GM23338 (cell line): ENCODE data around the gene SLC20A1. TPM values are rescaled to one million over a fixed set of nuclear protein-coding genes. Genes with fewer than 3 reads are reported as not detected.

Experiments used
- ATAC-seq: fragments of 200-7000 bp; cut with Tn5 transposase; 3 replicates; pipeline ENCODE4 v1.9.1; 2020
- DNase-seq: peaks from one replicate; pipeline ENCODE4 v3.0.0-alpha.2; 2015; ENCODE audit warnings: low spot score
- H2AFZ ChIP-seq: fragments of 200-600 bp; sonication (generic); 2 replicates; pipeline ENCODE4 v1.8.0; 2016; ENCODE audit warnings: antibody characterized with exemption, mild to moderate bottlenecking, moderate library complexity
- H3F3A ChIP-seq: fragments of 200-600 bp; sonication (generic); replicated peaks from 2 replicates; pipeline ENCODE4 v1.8.0; 2017; ENCODE audit warnings: antibody characterized with exemption, mixed run types, low read depth
- H3K27ac ChIP-seq: fragments of 200-600 bp; sonication (generic); 2 replicates; pipeline ENCODE4 v1.6.1; 2016; ENCODE audit warnings: low read depth
- H3K27me3 ChIP-seq: fragments of 200-600 bp; sonication (generic); 2 replicates; pipeline ENCODE4 v1.8.0; 2016; ENCODE audit warnings: mild to moderate bottlenecking, mixed run types, moderate library complexity; ENCODE audit not compliant: insufficient read depth
- H3K36me3 ChIP-seq: fragments of 200-600 bp; sonication (generic); 2 replicates; pipeline ENCODE4 v1.8.0; 2016; ENCODE audit warnings: mild to moderate bottlenecking; ENCODE audit not compliant: insufficient read depth
- H3K4me1 ChIP-seq: fragments of 200-600 bp; sonication (generic); 2 replicates; pipeline ENCODE4 v1.8.0; 2016; ENCODE audit warnings: mild to moderate bottlenecking, moderate library complexity; ENCODE audit not compliant: insufficient read depth
- H3K4me2 ChIP-seq: fragments of 200-600 bp; sonication (generic); 2 replicates; pipeline ENCODE4 v1.7.1; 2017; ENCODE audit warnings: mixed run types
- H3K4me3 ChIP-seq: fragments of 200-600 bp; sonication (generic); 2 replicates; pipeline ENCODE4 v1.6.1; 2016; ENCODE audit warnings: mixed run types
- H3K79me2 ChIP-seq: fragments of 200-600 bp; sonication (generic); replicated peaks from 2 replicates; pipeline ENCODE4 v1.8.0; 2017; ENCODE audit warnings: mild to moderate bottlenecking; ENCODE audit not compliant: insufficient read depth
- H3K9me2 ChIP-seq: fragments of 200-600 bp; sonication (generic); 2 replicates; pipeline ENCODE4 v1.8.0; 2017; ENCODE audit not compliant: insufficient read depth
- H4K20me1 ChIP-seq: fragments of 200-600 bp; sonication (generic); replicated peaks from 2 replicates; pipeline ENCODE4 v1.8.0; 2017; ENCODE audit warnings: mild to moderate bottlenecking; ENCODE audit not compliant: insufficient read depth
- H3K27ac Mint-ChIP-seq: 2 replicates; pipeline ENCODE4 v1.8.0; 2020; ENCODE audit warnings: inconsistent platforms, mild to moderate bottlenecking, moderate library complexity, mixed read lengths
- H3K27me3 Mint-ChIP-seq: 3 replicates; pipeline ENCODE4 v1.8.0; 2022; ENCODE audit warnings: low read depth, mild to moderate bottlenecking, moderate library complexity, mixed read lengths, inconsistent platforms; ENCODE audit not compliant: insufficient read depth, poor library complexity
- H3K36me3 Mint-ChIP-seq: 3 replicates; pipeline ENCODE4 v1.8.0; 2021; ENCODE audit warnings: low read depth, mild to moderate bottlenecking, inconsistent platforms, moderate library complexity, mixed read lengths
- H3K4me1 Mint-ChIP-seq: 3 replicates; pipeline ENCODE4 v1.8.0; 2020; ENCODE audit warnings: mild to moderate bottlenecking, inconsistent platforms, mixed read lengths
- H3K4me3 Mint-ChIP-seq: 3 replicates; pipeline ENCODE4 v1.8.0; 2021; ENCODE audit warnings: moderate library complexity, mild to moderate bottlenecking, inconsistent platforms, mixed read lengths
- H3K9me3 Mint-ChIP-seq: 3 replicates; pipeline ENCODE4 v1.8.0; 2020; ENCODE audit warnings: moderate library complexity, mild to moderate bottlenecking, inconsistent platforms, mixed read lengths
- CREB1 ChIP-seq: fragments of 250-450 bp; sonication (Bioruptor Pico); IDR thresholded peaks from 2 replicates; pipeline ENCODE4 v1.5.0; 2020; ENCODE audit warnings: low read depth, mild to moderate bottlenecking, moderate library complexity
- CTCF ChIP-seq, 2 experiments: fragments of 200-600 bp in 1 of 2; sonication (generic) in 1 of 2; conservative IDR thresholded peaks; 2 replicates each; pipeline versions ENCODE4 v1.5.1 to v1.6.1; 2016 to 2017; ENCODE audit warnings: antibody characterized with exemption in 2 of 2, low read depth in 2 of 2, mild to moderate bottlenecking in 2 of 2, moderate library complexity in 1 of 2
- EZH2 ChIP-seq: fragments of 200-600 bp; sonication (generic); IDR thresholded peaks from one replicate; pipeline ENCODE4 v1.8.0; 2017; ENCODE audit warnings: antibody characterized with exemption, mild to moderate bottlenecking, low read depth; ENCODE audit not compliant: unreplicated experiment
- EZH2phosphoT487 ChIP-seq: fragments of 200-600 bp; sonication (generic); IDR thresholded peaks from one replicate; pipeline ENCODE4 v1.8.1; 2018; ENCODE audit warnings: antibody characterized with exemption; ENCODE audit not compliant: unreplicated experiment
- JUNB ChIP-seq: IDR thresholded peaks from one replicate; pipeline ENCODE4 v1.6.1; 2016; ENCODE audit warnings: antibody characterized with exemption; ENCODE audit not compliant: unreplicated experiment
- NANOG ChIP-seq: IDR thresholded peaks from 2 replicates; pipeline ENCODE4 v1.6.1; 2016; ENCODE audit warnings: antibody characterized with exemption, borderline replicate concordance
- POLR2AphosphoS5 ChIP-seq: IDR thresholded peaks from 2 replicates; pipeline ENCODE4 v1.6.1; 2016; ENCODE audit warnings: antibody characterized with exemption, low read depth
- REST ChIP-seq: IDR thresholded peaks from one replicate; pipeline ENCODE4 v1.6.1; 2018; ENCODE audit warnings: antibody characterized with exemption; ENCODE audit not compliant: unreplicated experiment
- STAT1 ChIP-seq: IDR thresholded peaks from one replicate; pipeline ENCODE4 v1.6.1; 2016; ENCODE audit warnings: antibody characterized with exemption; ENCODE audit not compliant: unreplicated experiment
- ZNF114 ChIP-seq: fragments of 250-450 bp; sonication (Bioruptor Pico); IDR thresholded peaks from 2 replicates; pipeline ENCODE4 v1.5.0; 2020; ENCODE audit warnings: mild to moderate bottlenecking, moderate library complexity
- ZNF331 ChIP-seq: fragments of 250-450 bp; sonication (Bioruptor Pico); IDR thresholded peaks from 2 replicates; pipeline ENCODE4 v1.5.0; 2020; ENCODE audit warnings: low read depth, mild to moderate bottlenecking, moderate library complexity
- polyA plus RNA-seq: library from polyadenylated mRNA; unstranded; fragments of >200 nt; fragmentation: Nextera tagmentation; extraction: Ambion mirVana; gene quantifications from 2 replicates; pipeline ENCODE4 v1.2.1, GENCODE V29; 2016
- total RNA-seq: library from RNA; depleted of rRNA; stranded (reverse); fragments of >200 nt; shearing (Covaris generic); gene quantifications from 2 replicates; pipeline ENCODE4 v1.2.3, GENCODE V29; 2014
- TF ChIP-seq, protein P1 (sequence below): IDR thresholded peaks from 2 replicates; pipeline ENCODE4 v1.6.1; 2016; ENCODE audit warnings: antibody characterized with exemption
- TF ChIP-seq, protein P2 (sequence below): fragments of 250-450 bp; sonication (Bioruptor Pico); IDR thresholded peaks from 2 replicates; pipeline ENCODE4 v1.5.0; 2020; ENCODE audit warnings: mild to moderate bottlenecking, moderate library complexity

The SLC20A1 gene
- total and polyA plus RNA-seq, 2 experiments from 2014 or later: 52.9 to 84.3 TPM

DNA sequence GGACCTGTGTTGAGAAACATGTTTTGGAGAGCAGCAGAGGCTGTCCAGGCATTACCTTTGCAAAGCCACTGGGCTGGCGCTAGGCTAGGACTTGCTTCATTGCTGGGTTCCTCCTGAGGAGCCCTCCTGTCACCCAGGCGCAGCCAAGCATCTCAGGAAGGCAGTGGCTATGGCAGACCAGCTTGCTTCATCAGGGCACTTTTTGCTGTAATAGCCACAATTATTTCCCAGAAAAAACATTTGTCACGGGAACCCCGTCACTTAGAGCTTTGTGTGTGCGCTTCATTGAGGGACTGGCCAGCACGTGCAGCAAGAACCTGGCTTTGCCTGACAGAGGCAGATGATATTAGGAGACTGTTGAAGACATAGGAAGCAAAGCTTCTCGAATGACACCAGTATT lies 36.4 kb downstream of the SLC20A1 start:
- Histone ChIP-seq H3K27me3 (no peaks in the 10 kb centered on the region), H3K4me2 (no peak overlapping the region), H3K79me2 (no peaks in the 10 kb centered on the region), H3K4me1 (no peaks in the 10 kb centered on the region), H3K9me2 (no peaks in the 10 kb centered on the region), H3K4me3 (no peak overlapping the region), H3F3A (no peaks in the 10 kb centered on the region), H3K36me3 (no peaks in the 10 kb centered on the region), H4K20me1 (no peaks in the 10 kb centered on the region), H2AFZ (peak overlapping the region; percentile 72), H3K27ac (no peak overlapping the region)
- Mint-ChIP-seq H3K27ac (no peak overlapping the region), H3K4me1 (no peaks in the 10 kb centered on the region; the same call in 1 of the 3 replicates), H3K27me3 (peaks cover 2% of the 10 kb centered on the region), H3K36me3 (no peaks in the 10 kb centered on the region), H3K9me3 (no peaks in the 10 kb centered on the region), H3K4me3 (no peak overlapping the region)
- TF ChIP-seq NANOG (no peak), EZH2 (no peak), CREB1 (CRISPR knock-in tag) (no peak), REST (no peak), STAT1 (no peak), CTCF (conservative IDR thresholded peaks at IDR 0.05; ENCODE audit: low read depth in 2 of 2) (no peak), EZH2phosphoT487 (no peak), POLR2AphosphoS5 (no peak), JUNB (no peak), ZNF331 (no peak), ZNF114 (CRISPR knock-in tag) (no peak)
- TF ChIP-seq, protein P1, sequence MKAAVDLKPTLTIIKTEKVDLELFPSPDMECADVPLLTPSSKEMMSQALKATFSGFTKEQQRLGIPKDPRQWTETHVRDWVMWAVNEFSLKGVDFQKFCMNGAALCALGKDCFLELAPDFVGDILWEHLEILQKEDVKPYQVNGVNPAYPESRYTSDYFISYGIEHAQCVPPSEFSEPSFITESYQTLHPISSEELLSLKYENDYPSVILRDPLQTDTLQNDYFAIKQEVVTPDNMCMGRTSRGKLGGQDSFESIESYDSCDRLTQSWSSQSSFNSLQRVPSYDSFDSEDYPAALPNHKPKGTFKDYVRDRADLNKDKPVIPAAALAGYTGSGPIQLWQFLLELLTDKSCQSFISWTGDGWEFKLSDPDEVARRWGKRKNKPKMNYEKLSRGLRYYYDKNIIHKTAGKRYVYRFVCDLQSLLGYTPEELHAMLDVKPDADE: no peak
- TF ChIP-seq, protein P2, sequence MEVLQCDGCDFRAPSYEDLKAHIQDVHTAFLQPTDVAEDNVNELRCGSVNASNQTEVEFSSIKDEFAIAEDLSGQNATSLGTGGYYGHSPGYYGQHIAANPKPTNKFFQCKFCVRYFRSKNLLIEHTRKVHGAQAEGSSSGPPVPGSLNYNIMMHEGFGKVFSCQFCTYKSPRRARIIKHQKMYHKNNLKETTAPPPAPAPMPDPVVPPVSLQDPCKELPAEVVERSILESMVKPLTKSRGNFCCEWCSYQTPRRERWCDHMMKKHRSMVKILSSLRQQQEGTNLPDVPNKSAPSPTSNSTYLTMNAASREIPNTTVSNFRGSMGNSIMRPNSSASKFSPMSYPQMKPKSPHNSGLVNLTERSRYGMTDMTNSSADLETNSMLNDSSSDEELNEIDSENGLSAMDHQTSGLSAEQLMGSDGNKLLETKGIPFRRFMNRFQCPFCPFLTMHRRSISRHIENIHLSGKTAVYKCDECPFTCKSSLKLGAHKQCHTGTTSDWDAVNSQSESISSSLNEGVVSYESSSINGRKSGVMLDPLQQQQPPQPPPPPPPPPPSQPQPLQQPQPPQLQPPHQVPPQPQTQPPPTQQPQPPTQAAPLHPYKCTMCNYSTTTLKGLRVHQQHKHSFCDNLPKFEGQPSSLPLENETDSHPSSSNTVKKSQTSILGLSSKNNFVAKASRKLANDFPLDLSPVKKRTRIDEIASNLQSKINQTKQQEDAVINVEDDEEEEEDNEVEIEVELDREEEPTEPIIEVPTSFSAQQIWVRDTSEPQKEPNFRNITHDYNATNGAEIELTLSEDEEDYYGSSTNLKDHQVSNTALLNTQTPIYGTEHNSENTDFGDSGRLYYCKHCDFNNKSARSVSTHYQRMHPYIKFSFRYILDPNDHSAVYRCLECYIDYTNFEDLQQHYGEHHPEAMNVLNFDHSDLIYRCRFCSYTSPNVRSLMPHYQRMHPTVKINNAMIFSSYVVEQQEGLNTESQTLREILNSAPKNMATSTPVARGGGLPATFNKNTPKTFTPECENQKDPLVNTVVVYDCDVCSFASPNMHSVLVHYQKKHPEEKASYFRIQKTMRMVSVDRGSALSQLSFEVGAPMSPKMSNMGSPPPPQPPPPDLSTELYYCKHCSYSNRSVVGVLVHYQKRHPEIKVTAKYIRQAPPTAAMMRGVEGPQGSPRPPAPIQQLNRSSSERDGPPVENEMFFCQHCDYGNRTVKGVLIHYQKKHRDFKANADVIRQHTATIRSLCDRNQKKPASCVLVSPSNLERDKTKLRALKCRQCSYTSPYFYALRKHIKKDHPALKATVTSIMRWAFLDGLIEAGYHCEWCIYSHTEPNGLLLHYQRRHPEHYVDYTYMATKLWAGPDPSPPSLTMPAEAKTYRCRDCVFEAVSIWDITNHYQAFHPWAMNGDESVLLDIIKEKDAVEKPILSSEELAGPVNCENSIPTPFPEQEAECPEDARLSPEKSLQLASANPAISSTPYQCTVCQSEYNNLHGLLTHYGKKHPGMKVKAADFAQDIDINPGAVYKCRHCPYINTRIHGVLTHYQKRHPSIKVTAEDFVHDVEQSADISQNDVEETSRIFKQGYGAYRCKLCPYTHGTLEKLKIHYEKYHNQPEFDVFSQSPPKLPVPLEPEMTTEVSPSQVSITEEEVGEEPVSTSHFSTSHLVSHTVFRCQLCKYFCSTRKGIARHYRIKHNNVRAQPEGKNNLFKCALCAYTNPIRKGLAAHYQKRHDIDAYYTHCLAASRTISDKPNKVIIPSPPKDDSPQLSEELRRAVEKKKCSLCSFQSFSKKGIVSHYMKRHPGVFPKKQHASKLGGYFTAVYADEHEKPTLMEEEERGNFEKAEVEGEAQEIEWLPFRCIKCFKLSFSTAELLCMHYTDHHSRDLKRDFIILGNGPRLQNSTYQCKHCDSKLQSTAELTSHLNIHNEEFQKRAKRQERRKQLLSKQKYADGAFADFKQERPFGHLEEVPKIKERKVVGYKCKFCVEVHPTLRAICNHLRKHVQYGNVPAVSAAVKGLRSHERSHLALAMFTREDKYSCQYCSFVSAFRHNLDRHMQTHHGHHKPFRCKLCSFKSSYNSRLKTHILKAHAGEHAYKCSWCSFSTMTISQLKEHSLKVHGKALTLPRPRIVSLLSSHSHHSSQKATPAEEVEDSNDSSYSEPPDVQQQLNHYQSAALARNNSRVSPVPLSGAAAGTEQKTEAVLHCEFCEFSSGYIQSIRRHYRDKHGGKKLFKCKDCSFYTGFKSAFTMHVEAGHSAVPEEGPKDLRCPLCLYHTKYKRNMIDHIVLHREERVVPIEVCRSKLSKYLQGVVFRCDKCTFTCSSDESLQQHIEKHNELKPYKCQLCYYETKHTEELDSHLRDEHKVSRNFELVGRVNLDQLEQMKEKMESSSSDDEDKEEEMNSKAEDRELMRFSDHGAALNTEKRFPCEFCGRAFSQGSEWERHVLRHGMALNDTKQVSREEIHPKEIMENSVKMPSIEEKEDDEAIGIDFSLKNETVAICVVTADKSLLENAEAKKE (CRISPR knock-in tag): no peak
- ATAC-seq (no peak), DNase-seq (no peak)
